ENCODE results near the gene HSDL2.
"Not testable (repeated sequence)": the region's sequence is repeated elsewhere in the genome, so short reads cannot be mapped to it uniquely, and the experiment has no call there.

DNA sequence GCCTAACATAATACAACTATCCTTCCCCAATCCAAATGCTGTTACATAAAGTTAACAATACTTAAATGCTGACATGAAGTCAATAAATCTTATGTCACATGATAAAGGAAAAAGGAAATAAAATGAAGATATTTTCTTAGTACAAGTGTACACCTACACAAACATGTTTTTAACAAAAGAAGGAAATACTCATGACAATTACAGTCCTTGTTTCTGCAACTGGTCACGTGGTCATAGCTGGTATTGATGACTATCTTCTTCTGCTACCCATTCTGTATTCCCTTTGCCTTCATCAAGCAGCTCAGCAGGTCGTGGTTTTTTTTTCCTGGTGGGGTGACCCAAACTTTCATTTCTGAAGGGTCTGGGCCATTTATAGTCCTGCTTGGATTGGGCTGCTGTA lies 6.2 kb upstream of the HSDL2 start:
- TF ChIP-seq, protein P1, sequence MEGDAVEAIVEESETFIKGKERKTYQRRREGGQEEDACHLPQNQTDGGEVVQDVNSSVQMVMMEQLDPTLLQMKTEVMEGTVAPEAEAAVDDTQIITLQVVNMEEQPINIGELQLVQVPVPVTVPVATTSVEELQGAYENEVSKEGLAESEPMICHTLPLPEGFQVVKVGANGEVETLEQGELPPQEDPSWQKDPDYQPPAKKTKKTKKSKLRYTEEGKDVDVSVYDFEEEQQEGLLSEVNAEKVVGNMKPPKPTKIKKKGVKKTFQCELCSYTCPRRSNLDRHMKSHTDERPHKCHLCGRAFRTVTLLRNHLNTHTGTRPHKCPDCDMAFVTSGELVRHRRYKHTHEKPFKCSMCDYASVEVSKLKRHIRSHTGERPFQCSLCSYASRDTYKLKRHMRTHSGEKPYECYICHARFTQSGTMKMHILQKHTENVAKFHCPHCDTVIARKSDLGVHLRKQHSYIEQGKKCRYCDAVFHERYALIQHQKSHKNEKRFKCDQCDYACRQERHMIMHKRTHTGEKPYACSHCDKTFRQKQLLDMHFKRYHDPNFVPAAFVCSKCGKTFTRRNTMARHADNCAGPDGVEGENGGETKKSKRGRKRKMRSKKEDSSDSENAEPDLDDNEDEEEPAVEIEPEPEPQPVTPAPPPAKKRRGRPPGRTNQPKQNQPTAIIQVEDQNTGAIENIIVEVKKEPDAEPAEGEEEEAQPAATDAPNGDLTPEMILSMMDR (conservative IDR thresholded peaks at IDR 0.05 in 1 of 2, IDR thresholded peaks at IDR 0.05 in 1 of 2; ENCODE audit: low read depth in 1 of 2, low read length in 2 of 2): not testable (repeated sequence)
- not testable (repeated sequence) for TF ChIP-seq EZH2 (IDR thresholded peaks at IDR 0.05; ENCODE audit: low read length, missing control alignments)

Measured in fibroblast of lung (primary cell).